GM12874 (cell line): ENCODE measurements around the gene FABP7.

Source experiments
- TF ChIP-seq, protein P1 (sequence below): IDR thresholded peaks from 2 replicates; pipeline ENCODE4 v1.5.1; 2011; ENCODE audit warnings: low read depth, mild to moderate bottlenecking, control low read depth, low read length, moderate library complexity; ENCODE audit not compliant: insufficient read depth

The FABP7 gene

DNA sequence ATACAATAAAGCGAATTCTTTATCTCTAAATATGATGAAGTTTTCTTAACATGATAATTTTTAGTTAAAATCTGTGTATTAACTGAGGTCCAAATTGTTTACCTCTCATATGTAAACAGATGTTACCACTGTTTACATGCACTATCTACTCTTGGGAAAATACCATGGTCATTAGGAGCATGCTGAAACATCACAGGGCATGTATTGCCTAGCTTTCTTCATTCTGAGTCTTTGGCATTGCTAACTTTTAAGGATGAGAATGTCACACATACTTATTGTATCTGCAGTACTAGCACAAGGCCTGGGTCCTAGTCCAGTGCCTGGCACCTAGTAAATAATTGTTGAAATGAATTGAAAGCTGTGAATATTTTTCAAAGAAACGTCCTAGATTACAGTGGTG, 30.2 kb downstream of the FABP7 start:
- TF ChIP-seq, protein P1, sequence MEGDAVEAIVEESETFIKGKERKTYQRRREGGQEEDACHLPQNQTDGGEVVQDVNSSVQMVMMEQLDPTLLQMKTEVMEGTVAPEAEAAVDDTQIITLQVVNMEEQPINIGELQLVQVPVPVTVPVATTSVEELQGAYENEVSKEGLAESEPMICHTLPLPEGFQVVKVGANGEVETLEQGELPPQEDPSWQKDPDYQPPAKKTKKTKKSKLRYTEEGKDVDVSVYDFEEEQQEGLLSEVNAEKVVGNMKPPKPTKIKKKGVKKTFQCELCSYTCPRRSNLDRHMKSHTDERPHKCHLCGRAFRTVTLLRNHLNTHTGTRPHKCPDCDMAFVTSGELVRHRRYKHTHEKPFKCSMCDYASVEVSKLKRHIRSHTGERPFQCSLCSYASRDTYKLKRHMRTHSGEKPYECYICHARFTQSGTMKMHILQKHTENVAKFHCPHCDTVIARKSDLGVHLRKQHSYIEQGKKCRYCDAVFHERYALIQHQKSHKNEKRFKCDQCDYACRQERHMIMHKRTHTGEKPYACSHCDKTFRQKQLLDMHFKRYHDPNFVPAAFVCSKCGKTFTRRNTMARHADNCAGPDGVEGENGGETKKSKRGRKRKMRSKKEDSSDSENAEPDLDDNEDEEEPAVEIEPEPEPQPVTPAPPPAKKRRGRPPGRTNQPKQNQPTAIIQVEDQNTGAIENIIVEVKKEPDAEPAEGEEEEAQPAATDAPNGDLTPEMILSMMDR: no peak

DNA sequence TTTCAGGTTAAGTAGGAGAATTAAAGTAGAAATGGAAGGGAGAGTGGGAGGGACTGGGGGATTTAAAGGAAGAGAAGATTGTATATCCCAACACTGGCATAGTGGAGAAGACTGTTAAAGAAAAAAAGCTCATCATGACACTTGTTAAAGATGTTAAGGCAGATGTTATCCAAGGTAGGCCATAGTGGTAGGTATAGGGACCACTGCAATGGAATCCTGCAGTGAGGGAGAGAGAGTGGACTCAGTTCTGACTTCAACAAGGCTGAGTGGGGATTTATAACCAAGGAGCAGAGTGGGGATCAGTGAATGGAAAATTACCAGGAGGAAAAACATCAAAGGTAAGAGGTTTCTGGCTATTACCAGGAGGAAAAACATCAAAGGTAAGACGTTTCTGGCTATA, 30.7 kb downstream of the FABP7 start:
- TF ChIP-seq, protein P1: no peak

DNA sequence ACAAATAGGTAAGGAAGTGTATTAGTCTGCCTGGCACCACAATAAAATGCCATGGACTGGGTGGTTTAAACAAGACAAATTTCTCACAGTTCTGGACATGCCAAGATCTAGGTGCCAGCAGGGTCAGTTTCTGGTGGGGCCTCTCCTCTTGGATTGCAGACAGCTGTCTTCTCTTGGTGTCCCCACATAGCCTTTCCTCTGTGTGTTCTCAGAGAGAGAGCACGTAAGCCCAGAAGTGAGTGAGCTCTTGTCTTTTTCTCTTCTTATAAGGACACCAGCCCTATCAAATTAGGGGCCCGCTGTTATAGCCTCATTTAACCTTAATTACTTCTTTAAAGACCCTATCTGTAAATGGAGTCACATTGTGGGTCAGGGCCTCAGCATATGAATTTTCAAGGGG, 37.8 kb downstream of the FABP7 start:
- TF ChIP-seq, protein P1: no peak

DNA sequence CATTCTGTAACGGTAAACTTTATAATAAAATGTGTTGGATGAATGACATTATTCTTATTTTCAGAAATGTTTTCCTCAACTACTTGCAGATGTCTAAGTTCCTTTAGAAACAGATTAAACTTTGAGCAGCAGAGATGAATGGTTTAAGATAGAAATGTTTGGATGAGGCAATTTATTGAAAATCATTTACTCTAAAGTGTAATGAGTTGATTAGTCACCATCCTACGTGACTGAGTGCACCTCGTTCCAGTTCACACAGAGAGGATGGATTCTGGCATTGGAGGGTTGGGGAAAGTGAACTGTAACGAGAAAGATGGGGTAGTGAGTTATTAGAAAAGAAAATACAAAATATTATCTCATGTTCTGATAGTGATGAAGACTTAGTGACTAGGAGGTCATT, 38.2 kb downstream of the FABP7 start:
- TF ChIP-seq, protein P1: no peak

DNA sequence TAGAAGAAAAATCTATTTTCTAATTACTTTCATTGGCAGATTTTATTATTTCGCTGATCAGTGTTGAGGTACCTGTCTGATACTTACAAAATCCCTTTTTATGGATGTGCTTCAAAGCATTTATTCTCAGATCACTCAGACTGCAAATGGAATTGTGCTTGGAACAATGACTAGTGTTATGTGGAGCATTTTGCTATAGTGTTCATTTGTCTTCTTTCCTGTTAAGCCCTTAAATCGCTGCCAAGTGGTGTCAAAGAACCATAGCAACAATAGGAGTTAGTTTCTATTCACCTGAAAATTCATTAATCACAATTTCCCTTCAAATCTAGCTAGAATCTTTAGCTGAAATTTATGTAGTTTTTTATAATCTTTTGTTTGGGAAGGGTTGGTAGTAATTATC, 39.4 kb downstream of the FABP7 start:
- TF ChIP-seq, protein P1: no peak

DNA sequence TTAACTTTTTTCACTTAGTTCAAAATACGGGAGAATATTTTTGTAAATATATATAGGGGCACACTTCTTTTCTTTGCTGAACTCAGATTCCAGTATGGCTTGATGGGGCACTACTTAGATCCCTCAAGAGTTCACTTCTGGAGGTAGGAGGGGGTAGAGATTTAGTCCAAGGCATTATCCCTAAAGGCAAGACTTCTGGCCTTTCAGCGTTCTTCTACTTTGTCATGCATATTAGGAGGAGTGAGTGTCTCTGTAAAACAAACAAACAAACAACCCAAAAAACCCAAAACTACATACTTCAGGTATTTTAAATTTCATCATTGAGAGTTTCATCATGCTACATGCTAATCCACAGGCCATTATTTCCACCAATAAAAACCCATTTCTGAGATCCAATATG, 41.6 kb downstream of the FABP7 start:
- TF ChIP-seq, protein P1: no peak

DNA sequence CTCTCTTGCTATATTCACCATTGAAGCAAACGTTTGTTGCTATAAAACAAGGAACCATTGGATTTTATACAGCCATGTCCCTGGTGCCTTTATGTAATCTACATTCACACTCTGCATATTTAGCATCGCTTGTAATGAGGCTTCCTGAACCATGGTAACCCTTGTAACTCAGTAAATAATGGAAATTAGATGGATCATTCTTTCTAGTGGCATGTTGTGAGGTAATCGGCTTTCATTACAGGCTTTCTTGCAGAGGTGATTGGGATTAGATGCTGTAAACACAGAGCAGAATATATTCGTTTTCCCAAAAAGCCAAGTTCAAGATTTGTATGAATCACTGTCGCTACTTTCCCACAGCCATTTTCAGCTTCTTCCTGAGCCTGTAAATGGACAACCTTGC, 45.6 kb downstream of the FABP7 start:
- TF ChIP-seq, protein P1: no peak

DNA sequence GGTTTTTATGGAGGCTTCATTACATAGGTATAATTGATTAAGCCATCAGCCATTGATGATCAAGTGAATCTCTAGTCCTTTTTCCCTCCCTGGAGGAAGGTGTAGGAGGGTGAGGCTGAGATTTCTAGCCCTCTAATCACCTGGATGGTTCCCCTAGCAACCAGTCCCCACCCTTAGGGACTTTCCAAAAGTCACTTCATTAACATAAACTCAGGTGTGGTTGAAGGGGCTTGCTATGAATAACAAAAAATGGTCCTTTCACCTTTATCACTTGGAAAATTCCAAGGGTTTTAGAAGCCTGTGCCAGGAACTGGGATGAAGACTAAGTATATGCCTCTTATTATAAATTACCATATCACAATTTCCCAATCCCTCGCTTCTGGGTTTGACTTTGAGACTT, 49.9 kb downstream of the FABP7 start:
- TF ChIP-seq, protein P1: no peak
